Activated naive CD4-positive, alpha-beta T cell treated with anti-CD3 and anti-CD28 coated beads, Interleukin-2, amount 50 U/mL, for 24 hours (primary cell): ENCODE data around the gene ALB.

Experiments
- H3K27ac Mint-ChIP-seq: one replicate; pipeline ENCODE4 v1.8.0; 2021; ENCODE audit warnings: mild to moderate bottlenecking, mixed read lengths
- H3K27me3 Mint-ChIP-seq: one replicate; pipeline ENCODE4 v1.8.0; 2021; ENCODE audit warnings: mixed read lengths
- H3K36me3 Mint-ChIP-seq: one replicate; pipeline ENCODE4 v1.8.0; 2021; ENCODE audit warnings: mixed read lengths
- H3K4me1 Mint-ChIP-seq: one replicate; pipeline ENCODE4 v1.8.0; 2021; ENCODE audit warnings: mixed read lengths
- H3K4me3 Mint-ChIP-seq: one replicate; pipeline ENCODE4 v1.8.0; 2021; ENCODE audit warnings: mild to moderate bottlenecking, mixed read lengths
- H3K9me3 Mint-ChIP-seq: one replicate; pipeline ENCODE4 v1.8.0; 2021; ENCODE audit warnings: mixed read lengths

The ALB gene

GRCh38 chr4:73396993-73397972, 6.8 kb upstream of the ALB start:
- no peak overlapping the region for H3K27ac Mint-ChIP-seq

GRCh38 chr4:73401412-73401811, 2.7 kb upstream of the ALB start:
- Mint-ChIP-seq H3K27ac (no peak overlapping the region), H3K4me1 (no peaks in the 10 kb centered on the region), H3K27me3 (no peaks in the 10 kb centered on the region), H3K4me3 (no peak overlapping the region), H3K9me3 (no peaks in the 10 kb centered on the region), H3K36me3 (no peaks in the 10 kb centered on the region)

More at GRCh38 chr4:73396993-73397972, 6.8 kb upstream of the ALB start:
- no peaks in the 10 kb centered on the region for H3K9me3 Mint-ChIP-seq
- H3K27me3 Mint-ChIP-seq: peaks cover 1% of the 10 kb centered on the region
- no peak overlapping the region for H3K4me3 Mint-ChIP-seq
- H3K4me1 Mint-ChIP-seq: no peaks in the 10 kb centered on the region
- no peaks in the 10 kb centered on the region for H3K36me3 Mint-ChIP-seq

GRCh38 chr4:73404457-73404856, 370 bp downstream of the ALB start:
- no peak overlapping the region for H3K27ac Mint-ChIP-seq
- H3K36me3 Mint-ChIP-seq: no peaks in the 10 kb centered on the region
- H3K9me3 Mint-ChIP-seq: no peaks in the 10 kb centered on the region
- H3K4me1 Mint-ChIP-seq: no peaks in the 10 kb centered on the region
- no peak overlapping the region for H3K4me3 Mint-ChIP-seq
- no peaks in the 10 kb centered on the region for H3K27me3 Mint-ChIP-seq

- H3K27ac Mint-ChIP-seq: no peak overlapping the region
- H3K36me3 Mint-ChIP-seq: no peaks in the 10 kb centered on the region
- H3K27me3 Mint-ChIP-seq: no peaks in the 10 kb centered on the region
- H3K4me1 Mint-ChIP-seq: no peaks in the 10 kb centered on the region
- H3K4me3 Mint-ChIP-seq: no peak overlapping the region
- no peaks in the 10 kb centered on the region for H3K9me3 Mint-ChIP-seq
Measured at GRCh38 chr4:73405138-73405537, 1.1 kb downstream of the ALB start.

- H3K36me3 Mint-ChIP-seq: no peaks in the 10 kb centered on the region
- H3K27ac Mint-ChIP-seq: no peak overlapping the region
- H3K27me3 Mint-ChIP-seq: no peaks in the 10 kb centered on the region
- no peaks in the 10 kb centered on the region for H3K4me1 Mint-ChIP-seq
- no peak overlapping the region for H3K4me3 Mint-ChIP-seq
- no peaks in the 10 kb centered on the region for H3K9me3 Mint-ChIP-seq
Measured at GRCh38 chr4:73406548-73406875, 2.4 kb downstream of the ALB start.

GRCh38 chr4:73407227-73407673, 3.2 kb downstream of the ALB start:
- Mint-ChIP-seq H3K9me3 (no peaks in the 10 kb centered on the region), H3K36me3 (no peaks in the 10 kb centered on the region), H3K4me3 (no peak overlapping the region), H3K4me1 (no peaks in the 10 kb centered on the region), H3K27ac (no peak overlapping the region), H3K27me3 (no peaks in the 10 kb centered on the region)

- Mint-ChIP-seq H3K27ac (no peak overlapping the region), H3K36me3 (no peaks in the 10 kb centered on the region), H3K27me3 (no peaks in the 10 kb centered on the region), H3K4me3 (no peak overlapping the region), H3K4me1 (no peaks in the 10 kb centered on the region), H3K9me3 (no peaks in the 10 kb centered on the region)
Measured at GRCh38 chr4:73408181-73408867, 4.2 kb downstream of the ALB start.

GRCh38 chr4:73409012-73409862, 5.2 kb downstream of the ALB start:
- Mint-ChIP-seq H3K4me1 (no peaks in the 10 kb centered on the region), H3K9me3 (no peaks in the 10 kb centered on the region), H3K36me3 (no peaks in the 10 kb centered on the region), H3K4me3 (no peak overlapping the region), H3K27ac (no peak overlapping the region), H3K27me3 (no peaks in the 10 kb centered on the region)

- Mint-ChIP-seq H3K9me3 (no peaks in the 10 kb centered on the region), H3K4me1 (no peaks in the 10 kb centered on the region), H3K4me3 (no peak overlapping the region), H3K27me3 (no peaks in the 10 kb centered on the region), H3K27ac (no peak overlapping the region), H3K36me3 (no peaks in the 10 kb centered on the region)
Measured at GRCh38 chr4:73409978-73410548, 6.0 kb downstream of the ALB start.

GRCh38 chr4:73410916-73411730, 7.0 kb downstream of the ALB start:
- Mint-ChIP-seq H3K27me3 (no peaks in the 10 kb centered on the region), H3K4me1 (no peaks in the 10 kb centered on the region), H3K4me3 (no peak overlapping the region), H3K27ac (no peak overlapping the region), H3K36me3 (no peaks in the 10 kb centered on the region), H3K9me3 (no peaks in the 10 kb centered on the region)

- H3K4me1 Mint-ChIP-seq: no peaks in the 10 kb centered on the region
- no peak overlapping the region for H3K4me3 Mint-ChIP-seq
- no peaks in the 10 kb centered on the region for H3K36me3 Mint-ChIP-seq
- no peaks in the 10 kb centered on the region for H3K9me3 Mint-ChIP-seq
- no peak overlapping the region for H3K27ac Mint-ChIP-seq
- no peaks in the 10 kb centered on the region for H3K27me3 Mint-ChIP-seq
Measured at GRCh38 chr4:73411731-73412414, 7.8 kb downstream of the ALB start.

GRCh38 chr4:73413294-73413755, 9.2 kb downstream of the ALB start:
- H3K4me1 Mint-ChIP-seq: no peaks in the 10 kb centered on the region
- H3K4me3 Mint-ChIP-seq: no peak overlapping the region
- H3K9me3 Mint-ChIP-seq: no peaks in the 10 kb centered on the region
- H3K27me3 Mint-ChIP-seq: no peaks in the 10 kb centered on the region
- H3K27ac Mint-ChIP-seq: no peak overlapping the region
- H3K36me3 Mint-ChIP-seq: no peaks in the 10 kb centered on the region

- no peak overlapping the region for H3K27ac Mint-ChIP-seq
- no peaks in the 10 kb centered on the region for H3K4me1 Mint-ChIP-seq
- no peaks in the 10 kb centered on the region for H3K27me3 Mint-ChIP-seq
- no peaks in the 10 kb centered on the region for H3K9me3 Mint-ChIP-seq
- H3K36me3 Mint-ChIP-seq: no peaks in the 10 kb centered on the region
- no peak overlapping the region for H3K4me3 Mint-ChIP-seq
Measured at GRCh38 chr4:73414936-73415271, 10.8 kb downstream of the ALB start.

- Mint-ChIP-seq H3K27ac (no peak overlapping the region), H3K9me3 (no peaks in the 10 kb centered on the region), H3K4me3 (no peak overlapping the region), H3K27me3 (no peaks in the 10 kb centered on the region), H3K4me1 (no peaks in the 10 kb centered on the region), H3K36me3 (no peaks in the 10 kb centered on the region)
Measured at GRCh38 chr4:73415807-73416238, 11.7 kb downstream of the ALB start.
